ENCODE measurements around the gene CHI3L1.

The CHI3L1 gene

DNA sequence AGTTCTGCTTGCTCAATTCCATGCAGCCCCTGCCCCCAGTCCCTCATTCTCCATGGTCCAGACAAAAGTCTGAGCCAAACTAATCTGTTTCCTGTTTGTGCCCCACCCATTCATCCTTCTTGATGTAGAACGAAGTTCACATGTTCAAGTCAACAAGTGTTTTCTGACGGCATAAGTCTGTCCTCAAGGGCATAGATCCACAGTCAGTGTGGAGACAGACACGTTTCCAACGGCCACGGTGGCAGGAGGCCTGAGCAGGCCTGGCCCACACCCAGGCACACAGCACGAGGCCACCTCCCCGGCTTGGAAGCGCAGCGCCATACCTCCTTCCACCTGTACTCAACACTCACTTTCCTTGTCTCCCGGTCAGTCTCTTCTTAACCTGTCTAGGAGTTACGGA lies 42.9 kb downstream of the CHI3L1 start:
- Histone ChIP-seq H3K4me3 (no peak overlapping the region), H3K27me3 (ENCODE audit: low read depth) (no peaks in the 10 kb centered on the region), H3K9me3 (no peaks in the 10 kb centered on the region), H3K36me3 (replicated peaks) (no peaks in the 10 kb centered on the region), H3K4me1 (peaks cover 17% of the 10 kb centered on the region)
- in situ Hi-C loops (cut with MboI; ENCODE audit: low sequenced_read_pairs), result no loop called here
- DNase-seq (ENCODE audit: low spot score in 2 of 2), result no peak

DNA sequence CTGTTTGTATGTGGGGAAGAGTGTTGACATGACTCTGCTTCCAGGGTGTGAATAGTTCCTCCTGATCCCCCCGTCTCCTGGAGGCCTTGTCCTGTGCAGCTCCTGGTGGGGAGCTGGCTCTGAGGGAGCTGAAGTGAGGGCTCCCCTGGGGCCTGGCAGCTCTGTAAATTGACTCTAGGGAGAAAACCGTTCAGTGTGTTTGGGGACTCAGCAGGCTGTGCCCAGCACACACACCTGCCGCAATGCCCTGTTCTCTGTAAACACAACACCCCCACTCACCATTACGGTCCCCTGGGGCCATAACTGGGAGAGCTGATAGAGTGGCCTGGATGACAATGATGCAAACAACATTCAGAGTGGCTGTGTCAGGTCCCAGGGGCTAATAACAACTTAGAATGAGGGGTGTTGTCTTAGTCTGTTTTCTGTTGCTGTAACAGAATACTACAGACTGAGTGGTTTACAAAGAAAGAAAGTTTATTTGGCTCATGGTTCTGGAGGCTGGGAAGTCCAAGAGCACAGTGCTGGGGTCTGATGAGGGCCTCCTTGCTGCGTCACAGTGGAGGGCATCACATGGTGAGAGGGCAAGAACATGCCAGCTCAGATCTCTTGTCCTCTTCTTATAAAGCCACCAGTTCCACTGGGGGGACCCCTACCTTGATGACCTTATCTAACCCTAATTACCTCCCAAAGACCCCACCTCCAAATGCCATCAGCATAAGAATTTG lies 43.7 kb downstream of the CHI3L1 start:
- no peaks in the 10 kb centered on the region for H3K36me3 ChIP-seq (replicated peaks)
- no peak overlapping the region for H3K4me3 ChIP-seq
- H3K9me3 ChIP-seq, result no peaks in the 10 kb centered on the region
- H3K27me3 ChIP-seq (ENCODE audit: low read depth), result no peaks in the 10 kb centered on the region
- peaks cover 11% of the 10 kb centered on the region for H3K4me1 ChIP-seq
- in situ Hi-C loops (cut with MboI; ENCODE audit: low sequenced_read_pairs), result no loop called here
- no peak for DNase-seq (ENCODE audit: low spot score in 2 of 2)

DNA sequence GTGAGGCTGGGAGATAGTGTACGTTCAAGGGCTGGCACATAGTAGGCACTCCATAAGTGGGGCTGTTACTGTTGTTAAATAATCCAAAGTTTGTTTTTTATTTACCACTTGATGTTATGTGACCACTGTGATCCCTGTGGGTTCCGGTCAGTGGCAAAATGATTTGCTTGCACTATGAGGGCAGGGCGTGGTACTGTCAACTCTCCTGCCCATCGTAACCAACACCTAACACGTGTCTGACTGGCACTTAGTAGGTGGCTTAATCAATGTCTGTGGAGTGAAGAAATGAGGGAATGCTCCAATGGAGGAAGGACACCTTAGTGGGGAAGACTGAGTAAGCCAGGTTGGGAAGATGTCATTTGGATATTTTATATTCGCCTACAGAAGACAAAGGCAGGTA lies 44.4 kb downstream of the CHI3L1 start:
- no peak overlapping the region for H3K4me3 ChIP-seq
- in situ Hi-C loops (cut with MboI; ENCODE audit: low sequenced_read_pairs), result no loop called here

DNA sequence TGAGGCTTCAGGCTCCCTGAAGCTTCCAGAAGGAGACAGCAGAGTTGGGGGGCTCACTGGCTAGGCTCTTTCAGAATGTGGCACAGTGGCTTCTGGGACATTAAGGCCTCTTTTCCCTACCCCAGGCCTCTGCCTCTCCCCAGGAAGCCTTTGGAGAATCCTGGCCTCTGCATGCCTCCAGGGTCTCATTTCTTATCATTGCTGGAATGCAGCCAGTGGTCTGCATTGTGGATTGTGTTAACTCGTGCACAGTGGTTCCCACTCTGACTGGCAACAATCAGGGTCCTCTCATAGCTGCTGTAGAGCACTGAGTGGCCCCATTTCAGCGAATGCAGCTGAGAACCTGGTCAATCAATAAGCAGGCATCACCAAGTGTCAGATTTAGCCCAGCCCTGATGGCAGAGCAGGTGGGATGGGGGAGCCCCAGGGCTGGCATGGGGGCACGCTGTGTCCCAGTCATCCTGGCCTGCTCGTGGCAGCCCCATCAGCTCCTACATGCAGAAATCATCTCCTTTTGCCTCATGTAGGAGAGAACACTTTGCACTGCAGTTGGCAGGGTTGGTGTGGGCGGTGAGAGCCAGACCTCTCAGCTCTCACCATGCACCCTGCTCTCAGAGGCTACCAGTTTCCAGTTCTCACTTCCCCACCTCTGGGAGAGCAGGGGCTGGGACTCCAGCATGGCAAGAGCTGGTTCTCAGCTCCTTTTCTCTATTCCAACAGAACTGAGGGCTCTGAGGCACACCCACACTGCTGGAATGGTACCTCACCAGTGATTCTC lies 45.6 kb downstream of the CHI3L1 start:
- H3K4me1 ChIP-seq, result no peaks in the 10 kb centered on the region; the same call in 1 of the 2 replicates
- in situ Hi-C loops (cut with MboI; ENCODE audit: low sequenced_read_pairs), result no loop called here

More for the DNA sequence above, 44.4 kb downstream of the CHI3L1 start:
- Histone ChIP-seq H3K27me3 (ENCODE audit: low read depth) (no peaks in the 10 kb centered on the region), H3K9me3 (no peaks in the 10 kb centered on the region), H3K4me1 (peaks cover 5% of the 10 kb centered on the region), H3K36me3 (replicated peaks) (no peaks in the 10 kb centered on the region)
- no peak for DNase-seq (ENCODE audit: low spot score in 2 of 2)

DNA sequence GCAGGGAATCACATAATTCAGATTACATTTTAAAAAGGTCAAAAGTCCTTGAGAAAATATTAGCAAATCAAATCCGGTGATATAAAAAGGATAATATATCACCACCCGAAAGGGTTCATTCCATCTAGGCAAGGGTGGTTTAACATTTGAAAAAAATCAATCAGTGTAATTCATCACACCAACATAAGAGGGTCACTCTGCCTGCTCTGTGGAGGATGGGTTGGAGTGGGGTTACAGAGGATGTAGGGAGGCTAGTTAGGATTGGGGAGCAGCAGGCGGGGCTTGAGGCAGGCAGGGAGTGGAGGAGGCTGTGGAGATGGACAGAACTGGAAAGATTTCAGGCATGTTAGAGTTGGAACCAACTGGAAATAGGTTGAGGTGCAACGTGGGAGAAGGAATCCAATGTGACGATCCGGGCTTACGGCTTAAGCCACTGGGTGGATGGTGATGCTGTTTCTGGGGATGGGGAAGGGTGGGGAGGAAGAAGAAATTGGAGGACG lies 46.5 kb downstream of the CHI3L1 start:
- no peak overlapping the region for H3K4me3 ChIP-seq
- in situ Hi-C loops (cut with MboI; ENCODE audit: low sequenced_read_pairs), result no loop called here
- no peaks in the 10 kb centered on the region for H3K36me3 ChIP-seq (replicated peaks)
- no peaks in the 10 kb centered on the region for H3K27me3 ChIP-seq (ENCODE audit: low read depth)
- H3K9me3 ChIP-seq, result no peaks in the 10 kb centered on the region
- no peaks in the 10 kb centered on the region; the same call in 1 of the 2 replicates for H3K4me1 ChIP-seq
- no peak for DNase-seq (ENCODE audit: low spot score in 2 of 2)

More for the DNA sequence above, 45.6 kb downstream of the CHI3L1 start:
- H3K27me3 ChIP-seq (ENCODE audit: low read depth), result no peaks in the 10 kb centered on the region
- no peaks in the 10 kb centered on the region for H3K36me3 ChIP-seq (replicated peaks)
- H3K9me3 ChIP-seq, result no peaks in the 10 kb centered on the region
- H3K4me3 ChIP-seq, result no peak overlapping the region
- no peak for DNase-seq (ENCODE audit: low spot score in 2 of 2)

DNA sequence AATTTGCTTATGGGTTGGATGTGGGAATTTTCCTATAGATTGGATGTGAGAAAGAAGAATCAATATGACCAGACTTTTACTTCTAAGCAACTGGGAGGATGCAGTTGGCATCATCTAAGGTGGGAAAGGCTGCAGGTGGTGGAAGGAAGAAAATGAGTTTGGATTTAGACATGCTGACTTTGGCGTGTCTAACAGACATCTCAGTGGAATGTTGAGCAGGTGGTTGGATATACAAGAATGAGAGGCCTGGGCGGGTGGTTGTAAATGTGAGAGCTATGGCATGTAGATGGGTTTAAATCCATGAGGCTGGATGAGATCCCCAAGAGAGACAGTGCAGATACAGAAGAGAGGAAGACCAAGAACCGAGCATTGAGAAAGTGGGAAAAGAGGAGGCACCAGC lies 48.4 kb downstream of the CHI3L1 start:
- Histone ChIP-seq H3K4me3 (no peak overlapping the region), H3K4me1 (no peaks in the 10 kb centered on the region), H3K9me3 (no peaks in the 10 kb centered on the region), H3K27me3 (ENCODE audit: low read depth) (no peaks in the 10 kb centered on the region), H3K36me3 (replicated peaks) (no peaks in the 10 kb centered on the region)
- no peak for DNase-seq (ENCODE audit: low spot score in 2 of 2)
- in situ Hi-C loops (cut with MboI; ENCODE audit: low sequenced_read_pairs), result no loop called here

DNA sequence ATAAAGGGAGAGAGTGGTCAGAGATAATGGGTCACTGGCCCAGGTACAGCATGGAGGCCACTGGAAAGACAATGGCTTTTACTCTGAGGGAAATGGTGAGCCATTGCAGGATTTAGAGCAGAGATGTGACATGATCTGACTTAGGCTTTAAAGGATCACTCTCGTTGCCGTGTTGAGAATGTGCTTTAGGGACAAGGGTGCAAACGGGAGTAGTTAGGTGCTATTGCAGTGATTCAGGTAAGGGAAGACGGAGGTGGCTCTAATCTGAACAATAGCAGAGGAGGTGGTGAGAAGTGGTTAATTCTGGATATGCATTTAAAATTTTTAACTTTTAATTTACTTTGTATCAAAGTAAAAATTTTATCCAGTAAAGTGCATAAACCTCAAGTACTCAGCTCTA lies 49.2 kb downstream of the CHI3L1 start:
- in situ Hi-C loops (cut with MboI; ENCODE audit: low sequenced_read_pairs), result no loop called here
- no peaks in the 10 kb centered on the region for H3K36me3 ChIP-seq (replicated peaks)
- no peaks in the 10 kb centered on the region for H3K4me1 ChIP-seq
- H3K9me3 ChIP-seq, result no peaks in the 10 kb centered on the region
- no peaks in the 10 kb centered on the region for H3K27me3 ChIP-seq (ENCODE audit: low read depth)
- H3K4me3 ChIP-seq, result no peak overlapping the region
- DNase-seq (ENCODE audit: low spot score in 2 of 2), result no peak

DNA sequence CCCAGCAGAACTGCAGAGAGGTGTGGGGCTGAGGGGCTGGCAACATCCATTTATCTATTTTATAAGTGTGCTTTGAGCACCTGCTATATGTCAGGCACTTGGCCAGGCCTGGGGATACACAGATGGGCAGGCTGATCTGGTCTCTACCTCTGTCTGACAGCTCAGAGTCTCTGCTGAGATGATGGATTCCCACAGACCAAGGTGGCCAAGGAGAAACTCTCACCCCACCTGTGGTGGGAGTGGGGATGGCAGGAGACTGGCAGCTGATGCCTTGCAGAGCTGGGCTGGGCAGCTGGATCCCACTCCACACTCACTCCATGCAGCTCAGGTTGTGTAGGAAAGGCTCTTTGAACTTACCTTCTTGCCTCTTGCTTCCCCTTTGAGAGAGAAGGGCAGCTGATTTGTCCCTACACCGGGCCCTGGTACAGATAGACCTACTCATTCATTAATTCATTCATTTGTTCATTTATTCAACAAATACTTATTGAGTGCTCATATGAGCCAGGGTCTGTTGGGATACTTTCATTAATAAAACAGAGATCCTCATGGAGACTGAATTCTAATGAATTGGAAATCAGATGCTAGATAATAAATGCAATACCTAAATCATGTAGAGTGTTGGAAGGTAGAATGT lies 50.0 kb downstream of the CHI3L1 start:
- DNase-seq (ENCODE audit: low spot score in 2 of 2), result no peak
- Histone ChIP-seq H3K9me3 (no peaks in the 10 kb centered on the region), H3K4me1 (no peaks in the 10 kb centered on the region), H3K4me3 (no peak overlapping the region), H3K36me3 (replicated peaks) (no peaks in the 10 kb centered on the region), H3K27me3 (ENCODE audit: low read depth) (no peaks in the 10 kb centered on the region)
- in situ Hi-C loops (cut with MboI; ENCODE audit: low sequenced_read_pairs), result no loop called here

DNA sequence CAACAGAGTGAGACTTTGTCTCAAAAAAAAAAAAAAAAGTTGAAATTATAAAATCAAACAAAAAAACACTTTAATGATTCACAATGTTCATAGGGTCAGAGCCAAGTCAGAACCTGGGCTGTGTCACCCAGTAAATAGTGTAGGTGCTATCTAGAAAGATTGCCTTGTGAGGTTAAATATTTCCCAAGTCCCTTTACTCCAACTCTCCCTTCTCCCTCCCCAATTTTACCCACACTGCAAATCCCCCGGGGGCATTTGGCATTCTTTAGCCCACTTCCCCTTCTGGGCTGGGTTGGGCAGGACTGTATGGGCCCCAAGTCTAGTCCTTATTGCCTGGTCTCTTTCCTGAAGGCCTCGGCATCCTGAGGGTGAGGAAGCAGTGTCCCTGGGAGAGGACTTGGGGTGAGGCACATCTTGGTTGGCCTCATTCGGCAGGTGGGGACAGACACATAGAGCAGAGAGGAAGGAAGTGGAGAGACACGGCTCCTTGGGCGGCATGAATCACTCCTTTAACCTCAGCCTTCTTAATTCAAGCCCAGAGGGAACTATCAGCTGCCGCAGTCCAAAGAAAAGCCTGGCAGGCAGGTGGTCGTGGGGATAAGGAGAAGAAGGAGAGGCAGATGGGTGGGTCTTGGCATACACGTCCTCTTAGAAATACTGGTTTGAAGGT lies 50.7 kb downstream of the CHI3L1 start:
- DNase-seq (ENCODE audit: low spot score in 2 of 2), result no peak
- Histone ChIP-seq H3K27me3 (ENCODE audit: low read depth) (no peaks in the 10 kb centered on the region), H3K36me3 (replicated peaks) (no peaks in the 10 kb centered on the region), H3K9me3 (no peaks in the 10 kb centered on the region), H3K4me1 (no peaks in the 10 kb centered on the region), H3K4me3 (no peak overlapping the region)
- in situ Hi-C loops (cut with MboI; ENCODE audit: low sequenced_read_pairs), result no loop called here

DNA sequence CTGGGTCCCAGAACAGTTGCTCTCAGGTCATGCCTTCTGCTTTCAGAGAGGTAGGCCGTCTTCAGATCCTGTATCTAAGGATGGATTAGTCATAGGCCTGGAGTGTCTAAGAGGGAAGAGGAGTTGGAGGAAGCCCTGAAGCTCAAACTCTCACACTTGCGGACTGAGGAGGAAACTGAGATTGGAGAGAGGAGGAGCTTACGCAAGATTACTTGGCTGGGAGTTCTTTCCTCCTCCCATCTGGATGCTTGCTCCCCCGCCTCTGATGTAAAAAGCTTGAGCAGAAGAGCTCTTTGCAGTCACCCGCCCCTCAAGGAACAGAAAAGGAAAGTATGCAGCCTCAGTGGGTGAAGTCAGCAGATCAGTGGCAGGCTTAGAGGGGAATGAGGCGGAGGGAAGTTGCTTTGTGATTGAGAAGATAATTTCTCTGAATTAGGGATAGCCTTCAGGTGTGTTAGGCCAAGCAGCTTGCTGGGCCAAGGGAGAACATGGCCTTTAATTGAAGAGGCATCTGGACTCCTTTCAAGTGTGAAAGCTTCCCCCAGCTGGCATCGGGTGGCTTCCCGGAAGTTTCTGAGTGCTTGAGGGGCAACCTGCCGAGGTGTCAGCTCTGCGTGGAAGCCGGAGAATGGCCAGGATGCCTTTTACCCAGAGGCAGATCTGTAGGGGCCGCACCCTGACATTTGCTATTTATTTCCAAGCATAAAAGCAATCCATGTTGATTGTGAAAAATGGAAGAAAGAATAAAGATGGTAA lies 52.4 kb downstream of the CHI3L1 start:
- H3K4me3 ChIP-seq, result no peak overlapping the region
- DNase-seq (ENCODE audit: low spot score in 2 of 2), result no peak
- H3K36me3 ChIP-seq (replicated peaks), result no peaks in the 10 kb centered on the region
- no peaks in the 10 kb centered on the region for H3K27me3 ChIP-seq (ENCODE audit: low read depth)
- in situ Hi-C loops (cut with MboI; ENCODE audit: low sequenced_read_pairs), result no loop called here
- H3K4me1 ChIP-seq, result no peaks in the 10 kb centered on the region
- H3K9me3 ChIP-seq, result no peaks in the 10 kb centered on the region

DNA sequence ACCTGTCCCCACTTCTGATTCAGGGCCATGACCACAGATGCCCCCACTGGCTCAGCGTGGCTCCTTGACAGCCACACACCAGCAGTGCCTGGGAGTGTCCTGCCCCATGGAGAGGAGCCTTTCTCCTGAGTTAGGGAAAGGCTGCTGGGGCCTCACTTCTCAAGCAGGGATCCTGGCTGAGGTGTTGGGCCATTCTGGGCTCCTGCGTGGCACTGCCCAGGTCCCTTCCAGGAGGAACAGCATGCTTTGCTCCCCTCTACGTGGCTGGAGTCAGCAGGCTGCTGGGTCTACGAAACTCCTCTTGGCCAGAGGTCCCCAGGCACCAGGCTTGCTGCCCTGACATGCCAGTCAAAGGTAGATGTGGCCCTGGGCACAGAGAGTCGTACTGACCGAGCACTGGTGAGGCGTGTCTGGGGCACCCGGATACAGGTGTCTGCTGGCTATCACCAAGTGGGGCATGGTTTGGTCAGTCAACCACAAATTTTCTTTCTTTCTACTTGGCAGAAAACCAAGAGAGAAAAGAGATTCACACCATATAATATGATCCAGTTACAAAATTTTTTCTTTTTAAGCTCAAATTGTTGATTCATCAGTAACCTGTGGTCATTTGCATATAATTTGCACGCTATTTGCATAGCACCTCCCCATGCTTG lies 54.8 kb downstream of the CHI3L1 start:
- in situ Hi-C loops (cut with MboI; ENCODE audit: low sequenced_read_pairs), result no loop called here
- H3K4me1 ChIP-seq, result peaks cover 3% of the 10 kb centered on the region; the same call in 1 of the 2 replicates
- no peaks in the 10 kb centered on the region for H3K9me3 ChIP-seq
- DNase-seq (ENCODE audit: low spot score in 2 of 2), result no peak
- no peak overlapping the region for H3K4me3 ChIP-seq
- peaks cover 14% of the 10 kb centered on the region for H3K27me3 ChIP-seq (ENCODE audit: low read depth)
- no peaks in the 10 kb centered on the region for H3K36me3 ChIP-seq (replicated peaks)

DNA sequence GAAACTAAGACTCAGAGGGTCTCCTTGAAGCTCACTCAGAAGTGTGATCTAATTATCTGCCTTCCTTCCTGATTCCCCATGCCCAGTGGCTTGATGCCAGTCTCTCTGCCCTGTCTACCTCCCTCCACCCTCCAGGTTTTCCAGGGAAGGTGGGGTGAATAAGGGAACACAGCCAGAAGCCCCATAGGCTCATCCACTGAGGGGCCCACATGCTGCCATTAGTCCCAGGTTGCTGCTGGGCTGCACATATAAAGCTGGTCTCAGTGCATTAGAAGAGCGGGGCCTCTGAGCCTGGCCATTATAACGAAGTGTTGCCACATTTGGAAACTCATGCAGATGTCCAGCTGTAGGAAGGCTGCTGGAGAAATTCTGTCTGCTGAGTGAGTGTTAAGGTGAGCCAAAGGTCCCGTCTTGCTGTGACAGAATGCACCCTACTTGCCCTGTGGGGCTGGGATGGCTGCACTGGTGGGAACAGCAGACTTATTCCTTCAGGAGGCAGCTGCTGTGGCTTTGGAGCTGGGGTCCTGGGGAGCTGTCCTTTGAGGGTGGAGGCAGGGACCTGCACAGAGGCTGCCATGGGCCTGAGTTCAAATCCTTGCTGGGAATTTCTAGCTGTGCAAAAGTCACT lies 56.0 kb downstream of the CHI3L1 start:
- in situ Hi-C loops (cut with MboI; ENCODE audit: low sequenced_read_pairs), result no loop called here
- peaks cover 24% of the 10 kb centered on the region for H3K27me3 ChIP-seq (ENCODE audit: low read depth)
- peaks cover 3% of the 10 kb centered on the region; the same call in 1 of the 2 replicates for H3K4me1 ChIP-seq
- DNase-seq (ENCODE audit: low spot score in 2 of 2), result no peak
- H3K4me3 ChIP-seq, result no peak overlapping the region
- H3K9me3 ChIP-seq, result no peaks in the 10 kb centered on the region
- no peaks in the 10 kb centered on the region for H3K36me3 ChIP-seq (replicated peaks)

Measured in HAP-1 (cell line).